IPS DF 4.7 (cell line): ENCODE results near the gene TAAR6.
"Not testable (repeated sequence)": the region's sequence is repeated elsewhere in the genome, so short reads cannot be mapped to it uniquely, and the experiment has no call there.

Experiments
- DNase-seq: peaks from one replicate; pipeline ENCODE4 v3.0.0-alpha.2; 2013; ENCODE audit warnings: low spot score; ENCODE audit errors: extremely low read depth

Gene TAAR6

GRCh38 chr6:132589454-132589853 is 19.3 kb downstream of the TAAR6 start, which contains the start of gene TAAR5:
Gene TAAR5 (minus strand): TSS chr6:132589741. CDS start chr6:132589686, 55 bp downstream.
- no peak for DNase-seq

- DNase-seq = no peak
These were observed 20.2 kb downstream of the TAAR6 start for GRCh38 chr6:132590362-132590761.

GRCh38 chr6:132592855-132593254 is 22.7 kb downstream of the TAAR6 start:
- DNase-seq = no peak

- no peak for DNase-seq
These were observed 26.1 kb downstream of the TAAR6 start for GRCh38 chr6:132596201-132596600.

- peak; percentile 33 for DNase-seq
These were observed 28.4 kb downstream of the TAAR6 start for GRCh38 chr6:132598473-132598872.

GRCh38 chr6:132600900-132601299 is 30.8 kb downstream of the TAAR6 start:
- DNase-seq = not testable (repeated sequence)

GRCh38 chr6:132604635-132605152 is 34.6 kb downstream of the TAAR6 start:
- no peak for DNase-seq

- no peak for DNase-seq
These were observed 37.6 kb downstream of the TAAR6 start for GRCh38 chr6:132607544-132608233.

GRCh38 chr6:132611616-132612015 is 41.5 kb downstream of the TAAR6 start:
- no peak for DNase-seq

- no peak for DNase-seq
These were observed 42.5 kb downstream of the TAAR6 start for GRCh38 chr6:132612449-132613108.

- DNase-seq = no peak
These were observed 44.4 kb downstream of the TAAR6 start for GRCh38 chr6:132614554-132614953.

GRCh38 chr6:132616677-132617076 is 46.6 kb downstream of the TAAR6 start:
- DNase-seq = no peak
